Pancreas (tissue), 10 donors: ENCODE data around the gene SMIM20. TPM values are rescaled to one million over a fixed set of nuclear protein-coding genes. Genes with fewer than 3 reads are reported as not detected.

Source experiments
- ATAC-seq, 4 donors: fragments of 200-7000 bp; cut with Tn5 transposase; one replicate each; pipeline versions ENCODE4 v1.8.0 to v1.9.1; 2020; ENCODE audit warnings: mild to moderate bottlenecking in 4 of 4, moderate library complexity in 4 of 4
- DNase-seq, 6 donors: peaks; one replicate each; pipeline ENCODE4 v3.0.0-alpha.2; 2020
- FAIRE-seq: peaks from 2 replicates; lab custom pipeline; 2012; peaks lifted over from hg19 to GRCh38; lab: Jason Lieb, UNC
- H3K27ac ChIP-seq, 4 donors: fragments of 200-600 bp; sonication (generic); 1 replicate in 3 of 4; 2 replicates in 1 of 4; pipeline versions ENCODE4 v1.5.0 to v1.8.0; 2020
- H3K27me3 ChIP-seq, 4 donors: fragments of 200-600 bp; one replicate each; pipeline ENCODE4 v1.8.0; 2021
- H3K36me3 ChIP-seq, 3 donors: fragments of 200-600 bp; sonication (generic) in 1 of 3; one replicate each; pipeline versions ENCODE4 v1.5.0 to v1.8.0; 2020 to 2021
- H3K4me1 ChIP-seq, 3 donors: fragments of 200-600 bp; one replicate each; pipeline ENCODE4 v1.8.0; 2021
- H3K4me3 ChIP-seq, 4 donors: fragments of 200-600 bp; sonication (generic) in 2 of 4; one replicate each; pipeline versions ENCODE4 v1.5.0 to v1.8.0; 2020 to 2021
- H3K9me3 ChIP-seq, 4 donors: fragments of 200-600 bp; one replicate each; pipeline ENCODE4 v1.8.0; 2021
- WGBS, 2 donors: extraction: QIAGEN DNeasy Blood & Tissue Kit; methylation state at CpG; one replicate each; pipeline ENCODE4 v1.1.7; 2013; 5-methylcytosine and 5-hydroxymethylcytosine counted together
- intact Hi-C, 3 donors: fragments of 100-400 bp; cut with DNase I; formaldehyde crosslinking; loops; one replicate each; pipeline versions ENCODE4 v1.11.1 to v1.14.2; 2022
- polyA plus RNA-seq, 2 donors: library from polyadenylated mRNA; stranded (reverse); fragments of 200-250 nt; gene quantifications; one replicate each; pipeline ENCODE4 v1.2.3, GENCODE V29; 2013
- total RNA-seq, 6 donors: library from RNA; stranded (reverse); fragmentation: NEBNext Ultra II Directional in 4 of 6; extraction: Animal tissue kit (Norgen Biotek cat#: 25700) in 4 of 6; gene quantifications; one replicate each; pipeline versions ENCODE4 v1.2.1 to v1.2.4, GENCODE V29; 2021 to 2023
- TF ChIP-seq, protein P1 (sequence below), 4 donors: fragments of 200-600 bp; sonication (generic) in 3 of 4; IDR thresholded peaks; one replicate each; pipeline versions ENCODE4 v1.5.0 to v1.8.0; 2021; ENCODE audit warnings: antibody characterized with exemption in 4 of 4
- donor health status: healthy with polysubstance abuse.
- donor health status: DM: no; HTN: no; CAD: no; lungs with moderate emphysema.
- donor health status: DM: no; HTN: no; CAD: no.
- donor health status: control.
- donor health status: control.
- donor health status: Bipolar disorder and iron deficiency.
- donor health status: DM: yes; HTN: yes; CAD: no.
- donor health status: DM: no; HTN: no; CAD: no.
- donor health status: DM: no; HTN: no; CAD: no.
- donor health status: DM: yes; HTN: yes; CAD: no.

The SMIM20 gene
- total and polyA plus RNA-seq, 8 donors: 11.7 to 37.4 (median 18.7) TPM

DNA sequence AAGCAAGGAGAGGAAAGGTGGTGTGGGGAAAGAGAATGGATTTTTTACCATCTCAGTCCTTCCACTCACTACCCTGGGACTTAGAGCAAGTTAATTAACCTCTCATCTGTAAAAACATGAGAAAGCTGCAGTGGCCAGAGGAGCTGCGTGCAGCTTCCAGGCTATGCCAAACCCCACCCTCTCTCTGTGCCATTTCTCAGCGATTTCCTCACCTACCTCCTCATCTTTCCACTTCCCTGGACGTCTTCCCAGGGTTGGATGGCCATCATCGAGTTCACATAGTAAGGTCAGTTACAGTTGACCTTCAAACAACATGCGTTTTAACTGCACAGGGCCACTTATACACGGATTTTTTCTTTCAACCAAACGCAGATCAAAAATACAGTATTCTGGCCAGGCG lies 64.3 kb downstream of the SMIM20 start:
- 52 to 57% methylated on average over 8 of the region's 8 CpGs for WGBS, 2 donors
- no peaks in the 10 kb centered on the region for H3K4me1 ChIP-seq
- no peak overlapping the region for H3K4me3 ChIP-seq
- H3K27me3 ChIP-seq: no peaks in the 10 kb centered on the region
- intact Hi-C loops: loop anchor here in 1 of 3 donors (10.0 kb wide), 1 partner anchor 1016 kb away; no protein-coding TSS in a partner anchor
- ATAC-seq (no peak), FAIRE-seq (no peak), DNase-seq (no peak)
- no peaks in the 10 kb centered on the region for H3K36me3 ChIP-seq
- TF ChIP-seq, protein P1, sequence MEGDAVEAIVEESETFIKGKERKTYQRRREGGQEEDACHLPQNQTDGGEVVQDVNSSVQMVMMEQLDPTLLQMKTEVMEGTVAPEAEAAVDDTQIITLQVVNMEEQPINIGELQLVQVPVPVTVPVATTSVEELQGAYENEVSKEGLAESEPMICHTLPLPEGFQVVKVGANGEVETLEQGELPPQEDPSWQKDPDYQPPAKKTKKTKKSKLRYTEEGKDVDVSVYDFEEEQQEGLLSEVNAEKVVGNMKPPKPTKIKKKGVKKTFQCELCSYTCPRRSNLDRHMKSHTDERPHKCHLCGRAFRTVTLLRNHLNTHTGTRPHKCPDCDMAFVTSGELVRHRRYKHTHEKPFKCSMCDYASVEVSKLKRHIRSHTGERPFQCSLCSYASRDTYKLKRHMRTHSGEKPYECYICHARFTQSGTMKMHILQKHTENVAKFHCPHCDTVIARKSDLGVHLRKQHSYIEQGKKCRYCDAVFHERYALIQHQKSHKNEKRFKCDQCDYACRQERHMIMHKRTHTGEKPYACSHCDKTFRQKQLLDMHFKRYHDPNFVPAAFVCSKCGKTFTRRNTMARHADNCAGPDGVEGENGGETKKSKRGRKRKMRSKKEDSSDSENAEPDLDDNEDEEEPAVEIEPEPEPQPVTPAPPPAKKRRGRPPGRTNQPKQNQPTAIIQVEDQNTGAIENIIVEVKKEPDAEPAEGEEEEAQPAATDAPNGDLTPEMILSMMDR (IDR thresholded peaks at IDR 0.05): no peak
- no peaks in the 10 kb centered on the region for H3K9me3 ChIP-seq
- H3K27ac ChIP-seq: no peak overlapping the region

Other genes with a start within 250 kb of the SMIM20 start
- 10 to 100 TPM; 31.4 to 76.7 (median 41.0) TPM for gene SEL1L3, start 51.2 kb upstream of the SMIM20 start, total RNA-seq
- gene SEL1L3, start 51.2 kb upstream of the SMIM20 start, polyA plus RNA-seq: 10 to 100 TPM; 18.4 to 43.2 TPM